HG03097 (cell line): ENCODE data around the gene PRSS57.
"Not testable (repeated sequence)": the region's sequence is repeated elsewhere in the genome, so short reads cannot be mapped to it uniquely, and the experiment has no call there.

Experiments used
- ATAC-seq: cut with Tn5 transposase; IDR thresholded peaks from one replicate; pipeline ENCODE4 v1.9.1; 2021; ENCODE audit not compliant: unreplicated experiment, low FRiP score

PRSS57 gene

GRCh38 chr19:695352-695949 is at the start of gene PRSS57:
PRSS57 (minus strand) TSS chr19:695452; CDS start chr19:695430, 22 bp downstream.
- ATAC-seq, result no peak

- no peak for ATAC-seq
These were observed 48.0 kb upstream of the PRSS57 start for GRCh38 chr19:743168-743687.

GRCh38 chr19:742540-743075 is 47.4 kb upstream of the PRSS57 start:
- no peak for ATAC-seq

GRCh38 chr19:741506-742131 is 46.4 kb upstream of the PRSS57 start:
- no peak for ATAC-seq

GRCh38 chr19:740816-741505 is 45.7 kb upstream of the PRSS57 start:
- ATAC-seq, result not testable (repeated sequence)

- ATAC-seq, result no peak
These were observed 44.9 kb upstream of the PRSS57 start for GRCh38 chr19:739998-740715.

- ATAC-seq, result no peak
These were observed 43.4 kb upstream of the PRSS57 start for GRCh38 chr19:738509-739128.

- no peak for ATAC-seq
These were observed 42.4 kb upstream of the PRSS57 start for GRCh38 chr19:737591-738093.

GRCh38 chr19:736125-736524 is 40.9 kb upstream of the PRSS57 start:
- ATAC-seq, result no peak

GRCh38 chr19:734716-735115 is 39.5 kb upstream of the PRSS57 start:
- ATAC-seq, result no peak

- no peak for ATAC-seq
These were observed 37.2 kb upstream of the PRSS57 start for GRCh38 chr19:732148-733069.

GRCh38 chr19:731000-731399 is 35.7 kb upstream of the PRSS57 start:
- no peak for ATAC-seq

- ATAC-seq, result no peak
These were observed 34.9 kb upstream of the PRSS57 start for GRCh38 chr19:729965-730668.

- not testable (repeated sequence) for ATAC-seq
These were observed 34.3 kb upstream of the PRSS57 start for GRCh38 chr19:729564-729963.

- ATAC-seq, result no peak
These were observed 32.8 kb upstream of the PRSS57 start for GRCh38 chr19:728011-728410.

- ATAC-seq, result no peak
These were observed 32.0 kb upstream of the PRSS57 start for GRCh38 chr19:726993-727956.

GRCh38 chr19:725461-726089 is 30.3 kb upstream of the PRSS57 start:
- no peak for ATAC-seq
